HEK293 (cell line): ENCODE results near the gene SH3BP4.

Experiments
- BCL11B ChIP-seq: fragments of 450-650 bp; formaldehyde crosslinking; IDR thresholded peaks from 2 replicates; pipeline ENCODE4 v1.5.1; 2016; ENCODE audit warnings: low read depth, missing biosample characterization, missing genetic modification characterization
- GLIS1 ChIP-seq: fragments of 450-650 bp; formaldehyde crosslinking; IDR thresholded peaks from 2 replicates; pipeline ENCODE4 v1.5.1; 2016; ENCODE audit warnings: missing biosample characterization, missing genetic modification characterization
- KLF17 ChIP-seq: fragments of 450-650 bp; formaldehyde crosslinking; IDR thresholded peaks from 2 replicates; pipeline ENCODE4 v1.5.1; 2016; ENCODE audit warnings: missing biosample characterization, missing genetic modification characterization
- MYNN ChIP-seq: fragments of 450-650 bp; formaldehyde crosslinking; IDR thresholded peaks from 2 replicates; pipeline ENCODE4 v1.5.1; 2016; ENCODE audit warnings: missing biosample characterization, missing genetic modification characterization, borderline replicate concordance
- OSR2 ChIP-seq: fragments of 450-650 bp; formaldehyde crosslinking; IDR thresholded peaks from 2 replicates; pipeline ENCODE4 v1.5.1; 2016; ENCODE audit warnings: missing biosample characterization, missing genetic modification characterization
- PATZ1 ChIP-seq: fragments of 450-650 bp; formaldehyde crosslinking; IDR thresholded peaks from 2 replicates; pipeline ENCODE4 v1.5.1; 2016; ENCODE audit warnings: missing biosample characterization, missing genetic modification characterization
- PRDM10 ChIP-seq: fragments of 450-650 bp; formaldehyde crosslinking; IDR thresholded peaks from 2 replicates; pipeline ENCODE4 v1.5.1; 2016; ENCODE audit warnings: missing biosample characterization, missing genetic modification characterization
- SP2 ChIP-seq: fragments of 450-650 bp; formaldehyde crosslinking; IDR thresholded peaks from 2 replicates; pipeline ENCODE4 v1.5.1; 2016; ENCODE audit warnings: missing biosample characterization, missing genetic modification characterization
- ZBTB21 ChIP-seq: fragments of 450-650 bp; formaldehyde crosslinking; IDR thresholded peaks from 2 replicates; pipeline ENCODE4 v1.5.1; 2017; ENCODE audit warnings: missing biosample characterization, missing genetic modification characterization
- ZBTB26 ChIP-seq: fragments of 450-650 bp; formaldehyde crosslinking; optimal IDR thresholded peaks from 2 replicates; pipeline ENCODE3; 2016; ENCODE audit warnings: missing biosample characterization, mild to moderate bottlenecking, missing genetic modification characterization
- ZNF112 ChIP-seq: fragments of 450-650 bp; formaldehyde crosslinking; IDR thresholded peaks from 2 replicates; pipeline ENCODE4 v1.5.0; 2017; ENCODE audit warnings: missing biosample characterization, missing genetic modification characterization
- ZNF184 ChIP-seq: fragments of 450-650 bp; IDR thresholded peaks from 2 replicates; pipeline ENCODE4 v1.5.1; 2018; ENCODE audit warnings: missing biosample characterization, mild to moderate bottlenecking, missing genetic modification characterization
- ZNF19 ChIP-seq: fragments of 450-650 bp; formaldehyde crosslinking; IDR thresholded peaks from 2 replicates; pipeline ENCODE4; 2016; ENCODE audit warnings: missing biosample characterization, missing genetic modification characterization, low read depth
- ZNF211 ChIP-seq: fragments of 450-650 bp; formaldehyde crosslinking; IDR thresholded peaks from 2 replicates; pipeline ENCODE4 v1.5.1; 2016; ENCODE audit warnings: low read depth, missing biosample characterization, missing genetic modification characterization
- ZNF292 ChIP-seq: fragments of 450-650 bp; formaldehyde crosslinking; IDR thresholded peaks from 2 replicates; pipeline ENCODE4 v1.5.1; 2016; ENCODE audit warnings: low read depth, missing biosample characterization, missing genetic modification characterization, borderline replicate concordance
- ZNF391 ChIP-seq: fragments of 450-650 bp; formaldehyde crosslinking; IDR thresholded peaks from 2 replicates; pipeline ENCODE4 v1.5.1; 2016; ENCODE audit warnings: low read depth, missing biosample characterization, missing genetic modification characterization, borderline replicate concordance
- ZNF518A ChIP-seq: fragments of 450-650 bp; formaldehyde crosslinking; conservative IDR thresholded peaks from 2 replicates; pipeline ENCODE4 v1.5.1; 2016; ENCODE audit warnings: low read depth, missing biosample characterization, missing genetic modification characterization
- ZNF530 ChIP-seq: fragments of 450-650 bp; formaldehyde crosslinking; IDR thresholded peaks from 2 replicates; pipeline ENCODE4 v1.5.1; 2016; ENCODE audit warnings: low read depth, missing biosample characterization, missing genetic modification characterization
- ZNF639 ChIP-seq: fragments of 450-650 bp; formaldehyde crosslinking; IDR thresholded peaks from 2 replicates; pipeline ENCODE4 v1.5.1; 2016; ENCODE audit warnings: missing biosample characterization, missing genetic modification characterization
- ZNF707 ChIP-seq: fragments of 450-650 bp; formaldehyde crosslinking; IDR thresholded peaks from 2 replicates; pipeline ENCODE4 v1.5.1; 2016; ENCODE audit warnings: missing biosample characterization, missing genetic modification characterization
- ZNF776 ChIP-seq: fragments of 450-650 bp; formaldehyde crosslinking; IDR thresholded peaks from 2 replicates; pipeline ENCODE4 v1.5.0; 2017; ENCODE audit warnings: missing biosample characterization, missing genetic modification characterization, borderline replicate concordance
- ZNF777 ChIP-seq: fragments of 450-650 bp; formaldehyde crosslinking; IDR thresholded peaks from 2 replicates; pipeline ENCODE4 v1.5.1; 2017; ENCODE audit warnings: missing biosample characterization, missing genetic modification characterization, borderline replicate concordance
- ZNF791 ChIP-seq: fragments of 450-650 bp; formaldehyde crosslinking; IDR thresholded peaks from 2 replicates; pipeline ENCODE4 v1.5.1; 2016; ENCODE audit warnings: missing biosample characterization, missing genetic modification characterization
- ZSCAN16 ChIP-seq: fragments of 450-650 bp; formaldehyde crosslinking; IDR thresholded peaks from 2 replicates; pipeline ENCODE4 v1.5.1; 2016; ENCODE audit warnings: missing biosample characterization, missing genetic modification characterization
- ZSCAN23 ChIP-seq: fragments of 450-650 bp; formaldehyde crosslinking; IDR thresholded peaks from 2 replicates; pipeline ENCODE4 v1.5.1; 2016; ENCODE audit warnings: missing biosample characterization, missing genetic modification characterization

Gene SH3BP4

GRCh38 chr2:234969306-234970098, 17.7 kb downstream of the SH3BP4 start (continued):
- TF ChIP-seq ZBTB26 (tag by site-specific recombination) = peak; percentile 28
- no peak for TF ChIP-seq ZNF707 (tag by site-specific recombination)
- TF ChIP-seq PRDM10 = no peak
- TF ChIP-seq ZNF391 (tag by site-specific recombination) = peak; percentile 96
- TF ChIP-seq ZNF112 (tag by site-specific recombination) = no peak
- peak; percentile 43 for TF ChIP-seq ZNF639 (tag by site-specific recombination)
- TF ChIP-seq BCL11B (tag by site-specific recombination) = no peak
- no peak for TF ChIP-seq ZNF530 (tag by site-specific recombination)
- no peak for TF ChIP-seq ZSCAN16
- peak; percentile 45; the same call in 1 of the 2 replicates for TF ChIP-seq GLIS1 (tag by site-specific recombination)
- TF ChIP-seq ZNF184 = no peak
- TF ChIP-seq OSR2 (tag by site-specific recombination) = no peak
- TF ChIP-seq SP2 (tag by site-specific recombination) = no peak
- TF ChIP-seq KLF17 (tag by site-specific recombination) = no peak
- TF ChIP-seq ZNF19 (tag by site-specific recombination) = no peak
- TF ChIP-seq ZNF776 (tag by site-specific recombination) = no peak
- TF ChIP-seq ZNF791 (tag by site-specific recombination) = no peak
- no peak for TF ChIP-seq ZNF211 (tag by site-specific recombination)
- no peak for TF ChIP-seq ZBTB21 (tag by site-specific recombination)
- TF ChIP-seq ZSCAN23 (tag by site-specific recombination) = no peak
- no peak for TF ChIP-seq ZNF777
- no peak for TF ChIP-seq ZNF292 (tag by site-specific recombination)
- no peak for TF ChIP-seq ZNF518A (tag by site-specific recombination)
- TF ChIP-seq MYNN (tag by site-specific recombination) = 0 out of 2 replicates have a peak, but pooled peaks have one; percentile 11
- no peak for TF ChIP-seq PATZ1 (tag by site-specific recombination)
